PFSK-1 (cell line): ENCODE results near the gene PRR14L. TPM values are rescaled to one million over a fixed set of nuclear protein-coding genes. Genes with fewer than 3 reads are reported as not detected.

Source experiments
- FOXP2 ChIP-seq: optimal IDR thresholded peaks from 2 replicates; pipeline ENCODE3; 2011; ENCODE audit warnings: borderline replicate concordance, control low read depth, inconsistent platforms; ENCODE audit not compliant: insufficient read depth; ENCODE audit errors: extremely low read length, extremely low read depth
- POLR2AphosphoS5 ChIP-seq: IDR thresholded peaks from 2 replicates; pipeline ENCODE4 v1.6.1; 2012; ENCODE audit warnings: low read depth, mild to moderate bottlenecking, control low read depth, low read length, moderate library complexity
- SIN3A ChIP-seq: IDR thresholded peaks from 2 replicates; pipeline ENCODE4 v1.6.1; 2012; ENCODE audit warnings: mild to moderate bottlenecking, low read length, moderate library complexity, borderline replicate concordance; ENCODE audit not compliant: insufficient read depth
- TAF1 ChIP-seq: IDR thresholded peaks from 2 replicates; pipeline ENCODE4 v1.6.1; 2012; ENCODE audit warnings: low read length, control low read depth, borderline replicate concordance; ENCODE audit not compliant: insufficient read depth
- polyA plus RNA-seq: library from polyadenylated mRNA; unstranded; fragments of >200 nt; gene quantifications from one replicate; pipeline ENCODE4 v1.2.1, GENCODE V29; 2012; ENCODE audit warnings: low read depth, missing spikeins; ENCODE audit not compliant: insufficient read length
- TF ChIP-seq, protein P1 (sequence below), 2 experiments: IDR thresholded peaks; 2 replicates each; pipeline versions ENCODE4 v1.6.1 to v1.8.0; 2011 to 2012; ENCODE audit warnings: low read depth in 2 of 2, low read length in 2 of 2, control low read depth in 1 of 2, inconsistent platforms in 1 of 2, mild to moderate bottlenecking in 1 of 2, moderate library complexity in 1 of 2; ENCODE audit not compliant: insufficient read depth in 1 of 2

The PRR14L gene
- polyA plus RNA-seq = 6.6 TPM

DNA sequence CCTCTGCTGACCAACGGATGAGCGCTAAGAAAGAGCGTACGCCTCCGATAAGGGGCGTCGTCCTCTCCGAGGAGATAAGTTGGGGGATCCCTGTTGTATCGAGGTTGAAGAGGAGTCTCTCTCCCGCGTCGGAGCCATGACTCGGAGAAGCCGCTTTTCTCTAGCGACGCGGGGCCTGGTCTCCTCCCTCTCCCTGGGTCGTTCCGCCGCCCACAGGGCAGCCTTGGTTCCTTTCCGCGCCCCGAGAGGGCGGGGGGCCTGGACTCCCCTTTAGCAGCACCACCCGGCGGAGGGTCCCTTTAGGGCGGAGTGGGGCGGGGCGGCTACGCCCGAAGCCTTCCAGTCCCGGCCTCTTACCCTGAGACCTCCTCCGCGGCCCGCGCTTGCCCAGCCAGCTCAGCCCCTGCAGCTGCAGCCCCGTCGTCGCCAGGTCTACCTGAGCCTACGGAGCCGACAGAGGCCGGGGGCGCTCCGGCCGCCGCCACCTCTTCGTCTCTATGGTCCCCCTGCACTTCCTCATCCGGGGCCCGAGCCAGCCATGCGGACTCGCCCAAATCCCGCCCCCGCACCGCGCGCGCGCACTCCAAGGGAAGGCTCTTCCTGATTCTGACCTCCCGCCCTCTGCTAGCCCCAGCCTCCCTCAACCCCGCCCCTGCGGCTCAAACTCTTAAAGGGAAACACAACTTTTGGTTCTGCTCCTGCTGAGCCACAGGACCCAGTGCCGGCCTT lies at the start of gene PRR14L:
Gene PRR14L (minus strand): TSS at position 497 of the 729 bp plus-strand sequence. CDS start 11,272 bp downstream, outside the sequence.
- TF ChIP-seq TAF1 (peak; percentile 82), FOXP2 (peak; percentile 55), SIN3A (0 out of 2 replicates have a peak, but pooled peaks have one; percentile 21), POLR2AphosphoS5 (peak; percentile 81)
- TF ChIP-seq, protein P1, sequence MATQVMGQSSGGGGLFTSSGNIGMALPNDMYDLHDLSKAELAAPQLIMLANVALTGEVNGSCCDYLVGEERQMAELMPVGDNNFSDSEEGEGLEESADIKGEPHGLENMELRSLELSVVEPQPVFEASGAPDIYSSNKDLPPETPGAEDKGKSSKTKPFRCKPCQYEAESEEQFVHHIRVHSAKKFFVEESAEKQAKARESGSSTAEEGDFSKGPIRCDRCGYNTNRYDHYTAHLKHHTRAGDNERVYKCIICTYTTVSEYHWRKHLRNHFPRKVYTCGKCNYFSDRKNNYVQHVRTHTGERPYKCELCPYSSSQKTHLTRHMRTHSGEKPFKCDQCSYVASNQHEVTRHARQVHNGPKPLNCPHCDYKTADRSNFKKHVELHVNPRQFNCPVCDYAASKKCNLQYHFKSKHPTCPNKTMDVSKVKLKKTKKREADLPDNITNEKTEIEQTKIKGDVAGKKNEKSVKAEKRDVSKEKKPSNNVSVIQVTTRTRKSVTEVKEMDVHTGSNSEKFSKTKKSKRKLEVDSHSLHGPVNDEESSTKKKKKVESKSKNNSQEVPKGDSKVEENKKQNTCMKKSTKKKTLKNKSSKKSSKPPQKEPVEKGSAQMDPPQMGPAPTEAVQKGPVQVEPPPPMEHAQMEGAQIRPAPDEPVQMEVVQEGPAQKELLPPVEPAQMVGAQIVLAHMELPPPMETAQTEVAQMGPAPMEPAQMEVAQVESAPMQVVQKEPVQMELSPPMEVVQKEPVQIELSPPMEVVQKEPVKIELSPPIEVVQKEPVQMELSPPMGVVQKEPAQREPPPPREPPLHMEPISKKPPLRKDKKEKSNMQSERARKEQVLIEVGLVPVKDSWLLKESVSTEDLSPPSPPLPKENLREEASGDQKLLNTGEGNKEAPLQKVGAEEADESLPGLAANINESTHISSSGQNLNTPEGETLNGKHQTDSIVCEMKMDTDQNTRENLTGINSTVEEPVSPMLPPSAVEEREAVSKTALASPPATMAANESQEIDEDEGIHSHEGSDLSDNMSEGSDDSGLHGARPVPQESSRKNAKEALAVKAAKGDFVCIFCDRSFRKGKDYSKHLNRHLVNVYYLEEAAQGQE (IDR thresholded peaks at IDR 0.05; ENCODE audit: insufficient read depth in 1 of 2, low read depth in 2 of 2, low read length in 2 of 2) = peak in 1 of 2 experiments; percentile 42; a peak in 1 of 4 replicates

DNA sequence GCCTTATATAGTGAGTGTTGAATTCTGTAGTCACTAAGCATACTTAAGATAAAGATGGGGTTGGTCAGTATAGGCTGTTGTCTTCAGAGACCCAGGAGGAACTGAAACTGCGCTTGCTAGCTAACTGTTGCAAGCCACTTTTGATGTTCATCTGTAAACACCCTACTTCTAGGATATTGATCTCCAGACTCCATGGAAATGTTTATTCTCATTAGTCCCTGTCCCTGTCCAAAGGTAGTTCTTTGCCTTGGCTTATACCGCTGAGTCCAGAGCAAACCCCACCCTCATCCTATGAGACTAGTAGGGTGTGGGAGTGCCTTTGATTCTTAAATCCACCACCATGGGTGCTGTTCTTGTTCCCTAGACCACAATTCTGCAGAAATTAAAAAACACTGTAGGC lies 40.3 kb upstream of the PRR14L start:
- TF ChIP-seq, protein P1 (IDR thresholded peaks at IDR 0.05; ENCODE audit: insufficient read depth in 1 of 2, low read depth in 2 of 2, low read length in 2 of 2) = no peak
- TF ChIP-seq SIN3A (no peak), FOXP2 (no peak), TAF1 (no peak), POLR2AphosphoS5 (no peak)

DNA sequence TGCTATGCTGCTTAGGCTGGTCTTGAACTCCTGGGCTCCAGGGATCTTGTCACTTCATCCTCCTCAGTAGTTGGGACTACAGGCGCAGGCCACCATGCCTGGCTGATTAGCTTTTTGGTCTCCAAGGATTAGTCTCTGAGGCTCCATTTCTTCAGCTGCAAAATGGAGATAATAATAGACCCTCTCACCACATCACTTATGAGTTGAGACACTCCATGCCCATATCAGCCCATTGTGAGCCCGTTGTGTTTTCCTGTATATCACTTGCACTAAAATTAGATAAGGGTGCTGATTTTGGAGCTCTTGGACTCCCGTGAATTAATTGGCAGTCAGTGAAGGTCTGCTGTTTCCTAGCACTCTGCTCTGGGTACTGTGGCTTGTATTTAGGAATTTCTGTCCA lies 39.9 kb upstream of the PRR14L start:
- TF ChIP-seq TAF1 (no peak), SIN3A (no peak), FOXP2 (no peak), POLR2AphosphoS5 (no peak)
- TF ChIP-seq, protein P1 (IDR thresholded peaks at IDR 0.05; ENCODE audit: insufficient read depth in 1 of 2, low read depth in 2 of 2, low read length in 2 of 2) = no peak

DNA sequence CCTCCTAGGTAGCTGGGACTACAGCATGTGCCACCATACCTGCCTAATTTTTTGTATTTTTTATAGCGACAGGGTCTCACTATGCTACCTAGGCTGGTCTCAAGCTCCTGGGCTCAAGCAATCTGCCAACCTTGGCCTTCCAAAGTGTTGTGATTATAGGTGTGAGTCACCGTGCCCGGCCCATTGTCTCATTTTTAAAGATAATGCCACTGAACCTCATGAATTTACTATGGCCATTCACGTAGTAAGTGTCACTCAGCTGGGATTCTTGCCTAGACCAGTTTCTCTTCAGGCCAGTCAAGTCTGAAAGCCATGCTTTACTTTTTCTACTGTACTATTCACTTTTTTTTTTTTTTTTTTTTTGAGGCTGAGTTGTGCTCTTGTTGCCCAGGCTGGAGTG lies 26.3 kb upstream of the PRR14L start:
- TF ChIP-seq TAF1 (no peak), POLR2AphosphoS5 (no peak), SIN3A (no peak), FOXP2 (no peak)
- TF ChIP-seq, protein P1 (IDR thresholded peaks at IDR 0.05; ENCODE audit: insufficient read depth in 1 of 2, low read depth in 2 of 2, low read length in 2 of 2) = no peak
